Testis (tissue), 2 donors: ENCODE measurements around the gene TACC3.

Source experiments
- POLR2A ChIP-seq: fragments of 450-650 bp; IDR thresholded peaks from one replicate; pipeline ENCODE4 v1.6.1; 2017; ENCODE audit warnings: antibody characterized with exemption, mild to moderate bottlenecking, moderate library complexity
- TF ChIP-seq, protein P1 (sequence below), 3 experiments: fragments of 450-650 bp in 2 of 3; fragments of 200-600 bp in 1 of 3; sonication (generic) in 1 of 3; IDR thresholded peaks; one replicate each; pipeline ENCODE4 v1.5.1; 2016 to 2019; ENCODE audit warnings: antibody characterized with exemption in 3 of 3, mild to moderate bottlenecking in 2 of 3, moderate library complexity in 1 of 3

DNA sequence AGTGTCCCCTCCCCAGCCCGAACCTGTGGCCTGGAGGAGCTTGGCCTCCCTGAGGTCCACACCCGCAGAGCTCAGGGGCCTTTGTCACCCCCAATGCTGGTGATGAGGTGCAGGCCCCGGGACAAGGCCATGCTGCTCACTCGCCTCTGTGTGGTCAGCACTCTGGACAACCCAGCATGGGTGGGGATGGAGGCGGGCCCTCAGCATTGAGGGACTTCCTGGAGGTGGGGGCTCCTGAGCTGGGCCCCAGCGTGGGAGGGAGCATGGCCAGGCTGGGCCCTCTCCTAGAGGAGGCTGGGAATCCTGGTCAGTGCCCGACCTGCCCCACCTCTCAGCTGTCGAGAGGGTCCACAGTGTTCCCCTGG is 30.6 kb downstream of the TACC3 start:
- TF ChIP-seq, protein P1, sequence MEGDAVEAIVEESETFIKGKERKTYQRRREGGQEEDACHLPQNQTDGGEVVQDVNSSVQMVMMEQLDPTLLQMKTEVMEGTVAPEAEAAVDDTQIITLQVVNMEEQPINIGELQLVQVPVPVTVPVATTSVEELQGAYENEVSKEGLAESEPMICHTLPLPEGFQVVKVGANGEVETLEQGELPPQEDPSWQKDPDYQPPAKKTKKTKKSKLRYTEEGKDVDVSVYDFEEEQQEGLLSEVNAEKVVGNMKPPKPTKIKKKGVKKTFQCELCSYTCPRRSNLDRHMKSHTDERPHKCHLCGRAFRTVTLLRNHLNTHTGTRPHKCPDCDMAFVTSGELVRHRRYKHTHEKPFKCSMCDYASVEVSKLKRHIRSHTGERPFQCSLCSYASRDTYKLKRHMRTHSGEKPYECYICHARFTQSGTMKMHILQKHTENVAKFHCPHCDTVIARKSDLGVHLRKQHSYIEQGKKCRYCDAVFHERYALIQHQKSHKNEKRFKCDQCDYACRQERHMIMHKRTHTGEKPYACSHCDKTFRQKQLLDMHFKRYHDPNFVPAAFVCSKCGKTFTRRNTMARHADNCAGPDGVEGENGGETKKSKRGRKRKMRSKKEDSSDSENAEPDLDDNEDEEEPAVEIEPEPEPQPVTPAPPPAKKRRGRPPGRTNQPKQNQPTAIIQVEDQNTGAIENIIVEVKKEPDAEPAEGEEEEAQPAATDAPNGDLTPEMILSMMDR (IDR thresholded peaks at IDR 0.05) = no peak
- TF ChIP-seq POLR2A = no peak
